NCI-H187 (cell line): ENCODE results near the gene MAP2K3.
"Not testable (repeated sequence)": the region's sequence is repeated elsewhere in the genome, so short reads cannot be mapped to it uniquely, and the experiment has no call there.

Experiments used
- DNase-seq, 2 experiments: peaks; one replicate each; lab custom pipeline; 2025; lab: John Stamatoyannopoulos, UW

MAP2K3 gene

DNA sequence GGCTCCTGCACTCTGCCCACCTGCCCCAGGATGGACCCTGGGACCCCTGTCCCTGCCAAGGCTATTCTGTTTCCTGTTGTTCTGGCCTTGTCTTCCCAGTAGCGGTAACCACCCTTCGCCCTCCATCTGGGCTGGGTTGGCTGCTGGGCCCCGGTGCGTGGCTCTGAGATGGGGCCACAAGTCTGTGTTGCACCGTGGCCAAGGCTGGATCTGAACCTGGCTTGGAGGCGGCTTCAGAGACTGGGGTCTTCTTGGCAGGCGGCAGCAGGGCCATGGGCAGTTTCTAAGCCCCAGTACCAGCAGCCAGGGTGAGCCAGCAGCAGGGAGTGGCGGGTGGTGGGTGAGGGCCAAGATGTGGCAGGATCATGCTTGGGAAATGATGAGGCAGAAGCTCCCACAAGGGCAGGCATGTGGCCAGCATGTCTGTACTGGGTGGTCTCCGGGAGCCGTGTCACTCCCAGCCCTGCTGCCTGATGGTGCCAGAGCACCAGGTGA is 12.6 kb downstream of the MAP2K3 start:
- DNase-seq: no peak

DNA sequence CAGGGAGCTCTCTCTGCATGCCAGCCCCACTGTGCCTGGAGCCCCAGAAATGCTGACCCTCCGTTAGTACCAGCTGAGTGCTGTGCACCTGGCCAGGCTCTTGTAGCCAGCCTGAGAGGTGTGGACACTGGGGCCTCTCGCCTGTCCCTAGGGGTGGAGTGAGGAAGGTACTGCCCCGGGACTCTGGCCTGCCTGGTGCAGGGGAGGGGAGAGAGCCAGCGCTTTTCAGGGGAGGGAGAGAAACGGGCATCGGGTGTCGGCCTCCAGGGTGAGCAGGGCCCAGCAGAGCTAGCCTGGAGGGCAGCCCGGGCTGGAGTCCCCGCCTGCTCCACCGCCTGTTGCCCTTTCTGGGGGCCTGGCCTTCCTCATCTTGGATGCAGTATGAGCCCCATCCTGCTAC is 13.1 kb downstream of the MAP2K3 start:
- no peak for DNase-seq

DNA sequence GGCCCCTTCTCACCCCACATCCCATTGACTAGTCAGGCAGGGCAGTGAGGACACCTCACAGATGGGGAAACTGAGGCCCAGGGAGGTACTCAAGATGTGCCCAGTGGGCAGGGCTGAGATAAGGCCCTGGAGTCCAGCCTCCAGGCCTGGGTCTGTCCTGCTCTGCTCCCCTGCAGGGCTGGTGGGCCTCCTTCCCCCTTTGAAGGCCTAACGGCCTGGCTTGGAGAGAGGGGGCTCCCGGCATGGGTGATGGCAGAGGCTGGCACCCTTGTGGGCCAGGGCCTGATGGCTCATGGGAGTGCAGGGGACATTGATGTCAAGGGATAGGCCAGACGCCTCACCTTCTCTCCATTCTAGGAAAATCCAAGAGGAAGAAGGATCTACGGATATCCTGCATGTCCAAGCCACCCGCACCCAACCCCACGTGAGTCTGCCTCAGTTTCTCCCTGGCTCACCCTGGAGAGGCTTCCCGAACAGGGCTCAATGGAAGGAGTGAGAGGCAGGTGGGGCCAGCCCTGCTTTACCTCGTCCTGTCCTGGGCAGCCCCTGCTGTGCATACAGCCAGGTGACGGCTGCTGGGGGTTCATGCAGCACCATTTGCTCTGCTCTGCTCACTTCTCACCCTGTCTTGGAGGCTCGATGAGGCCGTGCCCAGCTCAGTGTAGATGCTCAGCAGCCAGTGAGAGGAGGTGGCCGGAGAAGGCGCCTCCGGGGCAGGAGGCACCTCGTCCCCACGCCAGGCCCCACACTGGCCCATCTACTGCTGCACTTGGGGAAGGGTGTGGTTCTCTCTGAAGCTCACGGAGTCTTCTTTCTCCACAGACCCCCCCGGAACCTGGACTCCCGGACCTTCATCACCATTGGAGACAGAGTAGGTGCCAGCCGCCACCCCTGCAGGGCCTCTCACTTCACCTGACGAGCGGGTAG is 13.8 kb downstream of the MAP2K3 start:
- DNase-seq: no peak

DNA sequence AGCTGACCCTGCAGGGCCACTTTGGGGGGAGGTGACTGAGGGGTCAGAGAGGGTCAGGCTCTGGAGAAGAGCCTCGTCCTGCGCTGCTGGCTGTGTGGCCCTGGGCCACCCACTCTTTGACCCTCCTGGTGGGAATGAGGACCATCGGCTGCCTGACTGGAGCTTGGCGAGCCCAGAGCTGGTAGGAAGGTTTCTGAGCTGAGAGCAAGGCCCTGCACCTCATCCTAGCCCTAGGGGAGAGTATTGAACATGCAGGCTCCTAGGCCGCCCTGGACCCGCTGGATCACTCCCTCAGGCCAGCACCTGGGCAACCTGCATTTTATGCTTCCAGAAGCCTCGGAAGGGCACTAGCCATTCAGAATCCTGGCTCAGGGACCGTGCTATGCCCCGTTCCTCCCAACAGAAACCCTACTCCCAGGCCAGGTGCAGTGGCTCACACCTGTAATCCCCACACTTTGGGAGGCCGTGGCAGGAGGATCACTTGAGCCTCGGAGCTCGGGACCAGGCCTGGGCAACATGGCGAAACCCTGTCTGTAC is 14.5 kb downstream of the MAP2K3 start:
- DNase-seq: no peak

DNA sequence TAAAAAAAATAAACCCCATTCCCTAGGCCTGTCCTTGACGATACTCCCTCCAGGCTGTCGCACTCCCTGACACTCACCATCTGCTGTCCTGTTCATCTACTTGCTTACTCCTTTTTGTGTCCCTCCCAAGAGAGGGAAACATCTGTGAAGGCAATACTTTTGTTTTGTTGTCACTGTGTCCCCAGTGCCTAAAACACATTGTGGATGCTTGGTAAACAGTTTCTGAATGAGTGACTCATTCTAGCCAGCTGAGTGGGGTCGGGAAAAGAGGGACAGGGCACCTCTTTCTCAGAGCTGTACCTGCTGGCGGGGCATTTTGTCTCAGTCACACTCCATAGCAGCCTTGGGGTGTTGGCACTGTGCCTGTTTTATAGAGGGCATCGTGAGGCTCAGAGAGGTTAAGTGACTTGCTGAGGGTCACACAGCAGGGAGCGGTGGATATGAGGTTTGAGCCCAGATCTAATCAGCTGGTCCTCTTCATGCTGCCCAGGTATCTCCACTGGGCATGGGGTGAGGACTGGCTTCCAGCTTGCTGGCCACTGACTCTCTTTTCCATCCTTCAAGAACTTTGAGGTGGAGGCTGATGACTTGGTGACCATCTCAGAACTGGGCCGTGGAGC is 15.6 kb downstream of the MAP2K3 start:
- no peak for DNase-seq

DNA sequence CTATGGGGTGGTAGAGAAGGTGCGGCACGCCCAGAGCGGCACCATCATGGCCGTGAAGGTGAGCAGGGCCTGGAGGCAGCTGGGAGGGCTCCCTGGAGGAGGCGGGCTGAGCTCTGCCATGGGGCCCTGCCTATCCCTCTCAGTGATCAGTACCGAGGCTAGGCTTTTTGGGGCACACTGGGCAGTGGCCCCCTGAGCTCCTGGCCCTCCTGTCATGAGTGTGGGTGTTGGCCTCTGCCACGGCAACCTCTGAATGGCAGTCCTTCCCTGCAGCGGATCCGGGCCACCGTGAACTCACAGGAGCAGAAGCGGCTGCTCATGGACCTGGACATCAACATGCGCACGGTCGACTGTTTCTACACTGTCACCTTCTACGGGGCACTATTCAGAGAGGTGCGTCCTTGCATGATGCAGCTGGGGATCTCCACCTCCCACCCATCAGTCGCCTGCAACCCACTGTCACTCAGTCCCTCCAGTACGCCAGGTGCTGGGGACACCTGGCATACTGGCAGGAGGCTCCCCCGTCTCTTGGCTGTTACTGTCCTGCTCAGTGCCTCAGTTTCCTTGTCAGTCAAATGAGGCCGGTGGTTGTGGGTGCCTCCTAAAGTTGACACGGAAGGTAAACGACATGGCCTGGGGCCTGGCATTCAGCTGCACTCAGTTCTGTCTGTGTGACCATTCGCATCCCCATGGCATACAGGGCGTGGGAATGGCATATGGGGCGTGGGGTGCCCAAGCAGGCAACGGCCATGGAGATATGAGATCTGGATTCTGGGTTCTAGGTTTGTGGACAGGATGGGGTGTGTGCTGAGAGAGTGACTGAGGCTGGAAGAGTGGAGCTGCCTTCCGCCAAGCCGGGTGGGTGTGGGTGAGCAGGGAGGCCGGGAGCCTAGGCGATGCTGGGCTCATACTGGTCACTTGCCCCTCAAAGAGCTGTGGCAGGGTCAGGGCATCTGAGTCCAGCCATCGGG is 16.4 kb downstream of the MAP2K3 start:
- no peak for DNase-seq

DNA sequence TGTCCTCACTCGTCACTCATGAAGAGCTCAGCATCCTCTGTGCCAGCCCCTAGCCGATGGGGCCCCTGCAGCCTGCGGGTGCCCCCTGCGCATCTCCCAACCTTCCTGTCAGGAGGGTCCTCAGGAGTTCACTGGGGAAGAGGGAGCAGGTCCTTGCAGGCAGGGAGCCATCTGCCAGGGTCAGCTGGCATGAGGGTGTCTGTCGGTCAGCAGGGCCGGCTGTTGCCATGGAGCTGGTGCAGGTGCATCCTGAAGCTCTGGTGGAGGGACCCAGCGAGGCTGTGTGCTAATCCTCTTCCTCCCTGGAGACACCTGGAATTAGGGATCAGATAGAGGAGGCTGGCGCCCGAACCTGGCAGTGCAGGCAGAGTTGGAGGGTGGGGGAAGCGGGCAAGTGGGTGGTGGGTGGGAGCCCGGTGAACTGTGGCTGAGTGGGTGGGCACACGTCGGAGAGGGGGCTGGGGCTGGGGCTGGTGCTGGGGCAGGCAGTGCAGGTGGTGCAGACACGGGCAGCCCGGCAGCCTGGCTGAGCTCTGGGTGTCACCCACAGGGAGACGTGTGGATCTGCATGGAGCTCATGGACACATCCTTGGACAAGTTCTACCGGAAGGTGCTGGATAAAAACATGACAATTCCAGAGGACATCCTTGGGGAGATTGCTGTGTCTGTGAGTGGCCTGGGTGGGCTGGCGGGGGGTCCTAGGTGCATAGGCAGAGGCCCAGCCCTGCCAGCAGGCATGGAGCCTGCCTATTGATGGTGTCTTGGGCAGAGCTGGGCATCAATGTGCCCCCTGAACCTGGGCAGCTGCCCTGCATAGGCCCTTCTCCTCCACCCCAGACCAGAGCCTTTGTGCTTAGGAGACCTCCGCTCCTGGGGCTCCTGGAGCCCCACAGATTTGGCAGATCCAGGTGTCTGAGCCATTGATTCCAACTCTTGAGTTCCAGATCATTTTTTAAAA is 17.4 kb downstream of the MAP2K3 start:
- no peak for DNase-seq

DNA sequence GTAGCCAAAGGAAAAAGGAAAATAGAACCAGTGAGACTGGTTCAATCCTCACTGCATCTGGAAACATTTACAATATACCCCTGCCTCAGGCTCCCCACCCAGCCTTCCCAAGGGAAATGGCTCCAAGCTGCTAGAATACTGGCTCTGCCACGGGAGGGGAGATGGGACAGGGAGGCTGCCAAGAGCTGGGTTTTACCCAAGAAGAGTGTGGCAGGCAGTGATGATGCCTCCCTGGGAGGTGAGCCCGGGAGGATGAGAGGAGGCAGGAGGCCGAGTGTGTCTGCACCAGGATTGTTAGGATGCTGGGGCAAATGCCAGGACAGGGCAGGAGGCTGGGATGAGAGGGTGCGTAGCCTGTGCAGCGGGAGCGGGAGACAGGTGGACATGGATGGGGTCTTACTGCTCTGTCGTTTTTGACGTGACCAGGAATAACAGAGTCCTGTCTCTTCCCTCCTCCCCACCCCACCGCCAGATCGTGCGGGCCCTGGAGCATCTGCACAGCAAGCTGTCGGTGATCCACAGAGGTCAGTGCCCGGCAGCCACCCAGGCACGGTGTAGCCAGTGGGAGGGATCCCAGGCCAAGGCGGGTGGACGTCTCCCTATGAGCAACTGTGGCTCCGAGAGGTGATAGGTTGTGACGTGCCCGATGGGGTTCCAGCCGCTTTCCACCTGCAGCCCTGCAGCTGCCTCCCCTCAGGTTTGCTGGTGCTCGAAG is 18.4 kb downstream of the MAP2K3 start:
- no peak for DNase-seq

DNA sequence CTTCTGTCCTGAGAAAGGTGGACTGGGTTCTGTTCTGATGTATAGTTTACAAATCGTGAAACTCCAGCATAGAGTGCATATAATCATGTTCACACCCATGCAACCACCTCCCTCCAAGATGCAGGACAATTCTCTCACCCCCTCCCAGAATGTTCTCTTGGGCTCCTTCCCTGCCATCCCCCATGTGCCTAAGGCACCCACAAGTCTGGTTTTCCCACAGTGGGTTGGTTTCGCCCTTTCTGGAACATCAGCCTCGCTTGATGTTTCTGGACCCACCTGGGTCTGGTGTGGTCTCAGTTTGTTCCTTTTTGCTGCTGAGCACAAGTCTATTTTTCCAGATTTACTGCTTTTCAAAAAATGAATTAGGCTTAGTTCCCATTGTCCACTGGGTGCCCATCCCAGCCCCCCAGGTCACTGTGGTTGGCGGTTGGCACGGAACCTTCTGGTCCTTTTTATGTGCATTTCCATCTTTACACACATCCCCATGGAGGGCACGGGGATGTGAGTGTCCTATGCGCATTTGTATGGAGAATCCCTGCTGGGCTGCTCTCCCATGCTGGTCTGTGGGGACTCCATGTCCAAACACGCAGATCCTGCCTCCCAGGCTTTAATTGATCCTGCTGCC is 19.0 kb downstream of the MAP2K3 start:
- no peak for DNase-seq

DNA sequence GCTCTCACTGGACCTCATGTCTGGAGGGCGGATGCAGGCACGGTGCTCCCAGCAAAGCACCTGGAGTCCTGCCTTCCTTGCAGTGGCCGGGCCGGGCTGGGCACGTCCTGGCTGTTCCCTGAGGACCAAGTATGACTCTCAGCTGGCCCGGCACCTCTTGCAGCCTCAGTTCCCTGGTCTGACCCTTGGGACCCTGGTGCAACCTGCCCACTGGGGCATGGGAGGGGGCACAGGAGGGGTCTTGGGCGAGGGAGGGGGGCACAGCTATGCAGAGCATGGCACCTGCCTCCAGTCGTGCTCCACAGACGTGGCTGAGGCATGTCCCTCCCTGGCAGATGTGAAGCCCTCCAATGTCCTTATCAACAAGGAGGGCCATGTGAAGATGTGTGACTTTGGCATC is 19.6 kb downstream of the MAP2K3 start:
- no peak for DNase-seq

DNA sequence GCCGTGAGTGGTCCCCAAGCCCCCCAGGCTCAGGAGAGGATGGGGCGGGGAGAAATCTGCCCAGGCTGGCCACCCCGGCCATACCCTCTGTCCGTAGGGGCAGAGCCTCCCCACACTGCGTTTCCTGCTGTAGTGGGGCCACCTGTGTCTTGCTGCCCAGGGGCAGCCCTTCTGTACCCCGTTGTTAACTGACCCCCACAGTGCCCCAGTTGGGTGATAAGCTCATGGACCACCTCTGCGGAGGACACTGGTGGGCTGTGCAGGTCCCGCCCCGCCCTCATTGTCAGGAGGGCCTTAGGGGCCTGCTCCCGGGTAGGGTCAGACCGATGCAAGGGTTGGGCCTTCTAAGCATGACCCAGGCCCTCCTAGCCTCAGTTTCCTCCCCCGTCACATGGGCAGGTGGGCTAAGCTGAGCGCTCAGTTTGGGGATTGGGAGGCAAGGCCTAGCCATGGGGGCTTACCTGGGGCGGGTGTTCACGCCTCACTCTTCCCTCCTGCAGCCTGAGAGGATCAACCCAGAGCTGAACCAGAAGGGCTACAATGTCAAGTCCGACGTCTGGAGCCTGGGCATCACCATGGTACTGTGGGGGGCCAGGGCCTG is 20.1 kb downstream of the MAP2K3 start:
- not testable (repeated sequence) for DNase-seq

- not testable (repeated sequence) for DNase-seq
These were observed 21.1 kb downstream of the MAP2K3 start for GRCh38 chr17:21305431-21306180.

- not testable (repeated sequence) for DNase-seq
These were observed 22.2 kb downstream of the MAP2K3 start for GRCh38 chr17:21306611-21307272.

DNA sequence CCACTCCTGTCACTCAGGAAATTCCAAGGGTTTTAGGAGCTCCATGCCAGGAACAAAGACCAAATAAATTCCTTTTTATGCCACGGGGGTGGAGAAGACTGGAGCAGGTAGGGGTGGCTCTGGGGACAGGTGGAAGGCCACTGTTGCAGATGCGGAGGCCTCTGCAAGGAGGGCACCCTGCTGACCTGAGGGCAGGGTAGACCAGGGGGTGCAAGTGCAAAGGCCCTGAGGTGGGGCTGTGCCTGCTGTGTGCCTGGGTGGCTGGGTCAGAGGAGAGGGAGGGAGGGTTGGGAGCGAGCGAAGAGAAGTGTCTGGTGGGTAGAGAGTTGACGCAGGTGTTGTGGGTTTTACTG is 22.7 kb downstream of the MAP2K3 start:
- DNase-seq: not testable (repeated sequence)

DNA sequence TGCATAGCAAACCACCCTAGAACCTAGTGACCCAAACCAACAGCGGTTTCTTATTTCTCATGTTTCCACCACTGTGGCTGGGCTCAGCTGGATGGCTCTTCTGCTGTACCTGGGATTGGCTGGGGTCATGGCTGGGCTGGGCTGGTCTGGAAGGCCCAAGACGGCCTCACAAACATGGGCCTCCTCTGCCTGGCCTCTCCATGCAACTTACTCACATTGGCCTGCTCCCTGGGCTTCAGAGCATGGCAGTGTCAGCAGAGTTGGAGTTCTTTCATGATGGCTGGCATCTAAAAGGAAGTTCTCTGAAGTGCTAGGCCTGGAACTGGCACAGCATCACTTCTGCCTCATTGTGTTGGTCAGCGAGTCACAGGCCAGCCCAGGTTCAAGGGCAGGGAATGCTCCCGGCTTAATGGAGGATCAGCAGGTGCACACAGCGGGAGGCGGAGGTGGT is 24.4 kb downstream of the MAP2K3 start:
- not testable (repeated sequence) for DNase-seq

DNA sequence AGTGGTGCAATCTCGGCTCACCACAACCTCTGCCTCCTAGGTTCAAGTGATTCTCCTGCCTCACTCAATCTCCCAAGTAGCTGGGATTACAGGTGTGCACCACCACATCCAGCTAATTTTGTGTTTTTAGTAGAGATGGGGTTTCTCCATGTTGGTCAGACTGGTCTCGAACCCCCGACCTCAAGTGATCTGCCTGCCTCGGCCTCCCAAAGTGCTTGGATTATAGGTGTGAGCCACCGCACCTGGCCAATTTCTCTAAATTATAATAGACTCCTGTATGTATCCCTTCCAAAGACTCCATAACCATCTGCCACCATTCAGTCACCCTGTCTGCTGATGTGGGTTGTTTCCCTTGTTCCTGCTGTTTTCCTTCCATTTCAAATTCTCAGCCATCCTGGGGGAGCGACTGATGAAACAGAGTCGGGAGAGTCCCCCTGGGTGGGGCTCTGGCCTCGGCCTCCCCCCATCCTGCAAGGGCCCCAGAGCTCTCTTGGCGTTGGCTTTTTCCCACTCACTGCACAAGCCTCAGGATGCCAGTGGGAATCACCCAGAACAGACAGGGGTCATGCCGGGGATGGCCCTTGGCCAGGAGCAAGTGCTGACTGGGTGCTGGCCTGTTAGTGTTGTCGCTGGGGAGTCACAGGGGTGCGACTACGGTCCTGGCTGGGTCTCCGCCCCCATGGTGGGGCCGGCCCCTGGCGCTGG is 25.7 kb downstream of the MAP2K3 start:
- not testable (repeated sequence) for DNase-seq
